Rectal smooth muscle tissue (tissue), 1 donor: ENCODE data around the gene RGS5.

ENCODE experiments used
- H3K27ac ChIP-seq: one replicate; pipeline ENCODE4 v1.7.0; 2013; ENCODE audit warnings: low read depth, low read length, inconsistent platforms
- H3K27me3 ChIP-seq: one replicate; pipeline ENCODE4 v1.7.0; 2013; ENCODE audit warnings: low read length; ENCODE audit not compliant: control insufficient read depth, insufficient read depth
- H3K36me3 ChIP-seq: one replicate; pipeline ENCODE4 v1.7.0; 2013; ENCODE audit warnings: low read length; ENCODE audit not compliant: control insufficient read depth, insufficient read depth
- H3K4me1 ChIP-seq: one replicate; pipeline ENCODE4 v1.7.0; 2013; ENCODE audit warnings: low read length; ENCODE audit not compliant: control insufficient read depth, insufficient read depth
- H3K4me3 ChIP-seq: one replicate; pipeline ENCODE4 v1.7.0; 2013; ENCODE audit warnings: low read length
- H3K9ac ChIP-seq: one replicate; pipeline ENCODE4 v1.7.0; 2013; ENCODE audit warnings: low read length

Gene RGS5

DNA sequence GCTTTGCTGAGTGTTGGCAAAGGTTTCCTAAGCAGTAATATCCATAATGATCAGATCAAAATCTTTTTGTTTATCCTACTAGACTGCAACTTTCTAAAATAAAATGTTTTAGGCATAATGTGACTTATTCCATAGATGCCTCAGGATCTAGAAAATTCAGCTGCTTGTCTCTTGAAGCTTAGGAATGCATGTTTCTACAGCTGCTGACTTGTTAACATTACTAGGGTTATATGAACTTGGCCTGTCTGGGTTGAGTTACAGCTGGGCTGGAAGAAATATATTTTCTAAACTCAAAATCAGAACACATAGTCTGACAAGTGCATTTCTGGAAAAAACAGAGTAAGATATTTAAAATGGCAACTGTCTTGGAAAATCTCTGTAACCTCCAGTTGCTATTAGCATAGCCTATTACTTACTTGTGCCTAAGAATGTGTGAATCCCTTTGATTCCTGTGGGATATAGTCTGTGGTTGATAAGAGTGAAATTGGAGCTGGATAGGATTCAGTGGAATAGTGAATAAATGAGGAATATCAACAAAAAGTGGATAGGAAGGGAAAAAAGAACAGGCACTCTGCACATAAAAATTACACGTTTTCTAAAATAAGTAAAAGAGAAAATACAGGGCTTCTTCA lies 72.4 kb downstream of the RGS5 start:
- Histone ChIP-seq H3K27ac (peak overlapping the region; percentile 34), H3K4me3 (no peak overlapping the region), H3K9ac (no peak overlapping the region), H3K36me3 (no peaks in the 10 kb centered on the region), H3K27me3 (no peaks in the 10 kb centered on the region), H3K4me1 (peaks cover 4% of the 10 kb centered on the region)

DNA sequence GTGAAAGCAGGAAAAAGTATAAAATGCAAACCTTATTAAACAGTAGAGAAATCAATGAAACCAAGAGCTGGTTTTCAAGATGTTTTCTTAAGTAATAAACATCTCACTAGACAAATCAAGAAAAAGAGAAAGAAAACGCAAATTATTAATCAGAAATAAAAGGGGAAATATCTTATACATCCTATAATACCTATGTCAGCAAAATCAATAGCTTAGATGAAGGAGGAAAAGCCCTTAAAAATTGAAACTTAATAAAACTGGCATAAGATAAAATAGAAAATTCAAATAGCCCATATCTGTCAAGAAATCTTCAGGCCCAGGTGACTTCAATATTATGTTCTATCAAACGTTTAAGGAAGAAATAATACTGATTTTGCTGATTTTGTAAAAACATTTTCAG lies 74.4 kb downstream of the RGS5 start:
- peaks cover 4% of the 10 kb centered on the region for H3K4me1 ChIP-seq
- H3K4me3 ChIP-seq: no peak overlapping the region
- H3K36me3 ChIP-seq: no peaks in the 10 kb centered on the region
- no peak overlapping the region for H3K27ac ChIP-seq
- no peak overlapping the region for H3K9ac ChIP-seq
- H3K27me3 ChIP-seq: no peaks in the 10 kb centered on the region

DNA sequence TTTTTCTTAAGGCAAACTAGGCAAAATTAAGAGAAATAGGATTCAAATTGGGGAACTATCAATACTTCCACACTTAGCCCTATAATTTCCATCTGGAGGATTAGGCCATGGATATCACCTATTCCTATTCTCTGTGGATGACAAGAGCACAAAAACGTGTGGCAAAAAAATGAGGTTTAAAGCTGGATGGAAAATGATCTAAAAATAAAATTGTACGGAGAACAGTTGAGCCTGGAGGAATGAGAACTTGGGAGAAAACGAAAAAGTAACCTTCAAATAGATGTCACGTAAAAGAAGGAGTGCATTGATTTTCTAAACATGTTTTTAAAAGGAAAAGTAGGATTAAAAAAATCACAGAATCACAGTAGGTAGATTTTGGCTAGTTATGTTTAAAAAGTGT lies 77.9 kb downstream of the RGS5 start:
- Histone ChIP-seq H3K9ac (no peak overlapping the region), H3K36me3 (no peaks in the 10 kb centered on the region), H3K27ac (no peak overlapping the region), H3K27me3 (no peaks in the 10 kb centered on the region), H3K4me3 (no peak overlapping the region), H3K4me1 (peaks cover 1% of the 10 kb centered on the region)

- Histone ChIP-seq H3K36me3 (no peaks in the 10 kb centered on the region), H3K27ac (no peak overlapping the region), H3K4me1 (no peaks in the 10 kb centered on the region), H3K4me3 (no peak overlapping the region), H3K9ac (no peak overlapping the region), H3K27me3 (no peaks in the 10 kb centered on the region)
Measured at GRCh38 chr1:163120372-163120771, 82.3 kb downstream of the RGS5 start.

DNA sequence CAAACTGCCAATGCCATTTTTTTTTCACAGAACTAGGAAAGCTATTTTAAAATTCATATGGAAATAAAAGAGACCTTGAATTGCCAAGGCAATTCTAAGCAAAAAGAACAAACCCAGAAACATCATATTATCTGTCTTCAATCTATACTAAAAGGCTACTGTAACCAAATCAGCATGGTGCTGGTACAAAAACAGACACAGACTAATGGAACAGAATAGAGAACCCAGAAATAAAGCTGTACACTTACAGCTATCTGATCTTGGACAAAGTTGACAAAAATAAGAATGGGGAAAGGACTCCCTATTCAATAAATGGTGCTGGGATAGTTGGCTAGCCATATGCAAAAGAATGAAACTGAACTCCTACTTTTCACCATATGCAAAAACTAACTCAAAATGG lies 83.0 kb downstream of the RGS5 start:
- Histone ChIP-seq H3K36me3 (no peaks in the 10 kb centered on the region), H3K9ac (no peak overlapping the region), H3K4me1 (no peaks in the 10 kb centered on the region), H3K27me3 (no peaks in the 10 kb centered on the region), H3K27ac (no peak overlapping the region), H3K4me3 (no peak overlapping the region)

GRCh38 chr1:163115887-163116286 lies 86.8 kb downstream of the RGS5 start:
- no peak overlapping the region for H3K4me3 ChIP-seq
- H3K36me3 ChIP-seq: no peaks in the 10 kb centered on the region
- no peak overlapping the region for H3K27ac ChIP-seq
- no peaks in the 10 kb centered on the region for H3K27me3 ChIP-seq
- H3K9ac ChIP-seq: no peak overlapping the region
- no peaks in the 10 kb centered on the region for H3K4me1 ChIP-seq

DNA sequence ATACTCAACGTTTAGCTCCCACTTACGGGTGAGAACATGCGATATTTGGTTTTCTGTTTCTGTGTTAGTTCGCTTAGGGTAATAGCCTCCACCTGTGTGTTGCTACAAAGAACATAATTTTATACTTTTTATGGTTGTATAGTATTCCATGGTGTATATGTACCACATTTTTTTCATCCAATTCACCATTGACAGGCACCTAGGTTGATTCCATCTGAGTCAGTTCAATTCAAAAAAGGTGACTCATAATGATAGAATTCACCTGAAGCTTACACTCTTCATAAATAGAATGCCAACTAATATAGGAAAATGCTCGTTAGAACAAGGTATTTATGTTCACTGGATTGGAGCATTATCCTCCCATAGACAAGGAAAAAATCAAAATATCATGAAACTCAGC lies 95.1 kb downstream of the RGS5 start:
- Histone ChIP-seq H3K4me3 (no peak overlapping the region), H3K36me3 (no peaks in the 10 kb centered on the region), H3K27ac (no peak overlapping the region), H3K27me3 (no peaks in the 10 kb centered on the region), H3K9ac (no peak overlapping the region), H3K4me1 (peaks cover 8% of the 10 kb centered on the region)

- no peaks in the 10 kb centered on the region for H3K36me3 ChIP-seq
- H3K27me3 ChIP-seq: no peaks in the 10 kb centered on the region
- H3K9ac ChIP-seq: no peak overlapping the region
- H3K27ac ChIP-seq: no peak overlapping the region
- no peak overlapping the region for H3K4me3 ChIP-seq
- peaks cover 8% of the 10 kb centered on the region for H3K4me1 ChIP-seq
Measured at GRCh38 chr1:163106364-163106987, 96.2 kb downstream of the RGS5 start.

GRCh38 chr1:163104385-163105099 lies 98.2 kb downstream of the RGS5 start:
- Histone ChIP-seq H3K27ac (no peak overlapping the region), H3K36me3 (no peaks in the 10 kb centered on the region), H3K27me3 (no peaks in the 10 kb centered on the region), H3K4me3 (no peak overlapping the region), H3K9ac (no peak overlapping the region), H3K4me1 (peaks cover 8% of the 10 kb centered on the region)

DNA sequence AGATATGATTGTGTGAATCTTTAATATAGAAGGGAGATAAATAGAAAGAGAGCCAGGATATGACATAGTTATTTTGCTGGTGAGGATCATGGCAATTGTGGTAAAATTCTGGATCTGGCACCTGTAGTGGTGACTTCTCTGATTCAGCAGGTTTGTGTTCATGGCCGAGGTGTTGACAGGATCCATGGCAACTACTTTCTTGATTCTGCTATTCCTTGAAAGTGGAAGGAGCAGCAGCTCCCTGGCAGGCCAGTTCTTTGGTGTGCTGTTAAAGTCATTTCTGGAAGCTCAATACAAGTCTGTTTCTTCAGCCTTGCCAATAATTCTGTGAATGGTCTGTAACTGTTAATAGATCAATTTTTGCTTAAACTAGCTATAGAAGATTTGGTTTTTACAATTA lies 100.1 kb downstream of the RGS5 start:
- Histone ChIP-seq H3K27me3 (no peaks in the 10 kb centered on the region), H3K27ac (peak overlapping the region; percentile 66)

GRCh38 chr1:163095213-163095612 lies 107.5 kb downstream of the RGS5 start:
- Histone ChIP-seq H3K9ac (no peak overlapping the region), H3K36me3 (no peaks in the 10 kb centered on the region), H3K4me3 (no peak overlapping the region), H3K27ac (no peak overlapping the region), H3K27me3 (no peaks in the 10 kb centered on the region), H3K4me1 (no peaks in the 10 kb centered on the region)

More for the DNA sequence above, 100.1 kb downstream of the RGS5 start:
- H3K9ac ChIP-seq: no peak overlapping the region
- H3K4me1 ChIP-seq: peaks cover 8% of the 10 kb centered on the region
- H3K36me3 ChIP-seq: no peaks in the 10 kb centered on the region
- H3K4me3 ChIP-seq: no peak overlapping the region

GRCh38 chr1:163094589-163094988 lies 108.1 kb downstream of the RGS5 start:
- no peaks in the 10 kb centered on the region for H3K4me1 ChIP-seq
- no peak overlapping the region for H3K4me3 ChIP-seq
- H3K27me3 ChIP-seq: no peaks in the 10 kb centered on the region
- H3K27ac ChIP-seq: no peak overlapping the region
- H3K36me3 ChIP-seq: no peaks in the 10 kb centered on the region
- H3K9ac ChIP-seq: no peak overlapping the region

DNA sequence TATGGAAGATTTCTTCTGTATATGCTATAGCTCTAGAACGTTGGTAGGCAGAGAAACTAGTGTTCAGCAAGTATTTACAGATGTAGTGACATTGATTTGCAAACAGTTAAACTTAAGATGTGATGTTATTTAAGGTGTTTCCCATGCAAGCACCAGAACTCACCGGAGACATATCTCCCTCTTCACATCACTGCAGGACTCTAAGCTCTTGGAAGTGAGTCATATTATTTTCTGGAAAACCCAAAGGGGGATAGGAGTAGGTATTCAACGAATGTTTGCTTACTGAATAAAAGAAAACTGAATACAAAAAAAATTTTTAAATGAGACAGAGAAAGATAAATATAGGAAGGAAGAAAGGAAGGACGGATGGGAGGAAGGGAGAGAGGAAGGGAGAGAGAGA lies 108.5 kb downstream of the RGS5 start:
- no peak overlapping the region for H3K9ac ChIP-seq
- H3K27me3 ChIP-seq: no peaks in the 10 kb centered on the region
- H3K4me1 ChIP-seq: no peaks in the 10 kb centered on the region
- H3K4me3 ChIP-seq: no peak overlapping the region
- no peak overlapping the region for H3K27ac ChIP-seq
- no peaks in the 10 kb centered on the region for H3K36me3 ChIP-seq
